Psoas muscle (tissue), 8 donors: ENCODE data around the gene SEC24A. TPM values are rescaled to one million over a fixed set of nuclear protein-coding genes. Genes with fewer than 3 reads are reported as not detected.
A peak's percentile ranks its signal among the peaks of the same experiment; 100 is the strongest.

Experiments
- ATAC-seq, 4 donors: fragments of 200-7000 bp; cut with Tn5 transposase; one replicate each; pipeline ENCODE4 v1.9.1; 2020; ENCODE audit warnings: moderate library complexity in 3 of 4, mild to moderate bottlenecking in 2 of 4
- DNase-seq, 2 donors: peaks; one replicate each; pipeline ENCODE4 v3.0.0-alpha.2; 2020
- H3K27ac ChIP-seq: fragments of 200-600 bp; one replicate; pipeline ENCODE4 v1.8.0; 2022
- H3K27me3 ChIP-seq, 3 donors: fragments of 200-600 bp in 1 of 3; one replicate each; pipeline versions ENCODE4 v1.6.1 to v1.8.0; 2013 to 2022; ENCODE audit warnings: low read length in 2 of 3, mild to moderate bottlenecking in 2 of 3, moderate library complexity in 1 of 3; ENCODE audit not compliant: insufficient read depth in 3 of 3
- H3K36me3 ChIP-seq, 2 donors: fragments of 200-600 bp in 1 of 2; one replicate each; pipeline versions ENCODE4 v1.6.1 to v1.8.0; 2013 to 2022; ENCODE audit warnings: low read depth in 1 of 2, mild to moderate bottlenecking in 1 of 2, moderate library complexity in 1 of 2; ENCODE audit not compliant: insufficient read depth in 1 of 2
- H3K4me1 ChIP-seq: fragments of 200-600 bp; one replicate; pipeline ENCODE4 v1.8.0; 2022
- H3K4me3 ChIP-seq: fragments of 200-600 bp; one replicate; pipeline ENCODE4 v1.8.0; 2022; ENCODE audit warnings: mild to moderate bottlenecking
- H3K9me3 ChIP-seq: fragments of 200-600 bp; one replicate; pipeline ENCODE4 v1.8.0; 2022
- CTCF ChIP-seq: fragments of 200-600 bp; IDR thresholded peaks from one replicate; pipeline ENCODE4 v1.8.0; 2022; ENCODE audit warnings: antibody characterized with exemption
- WGBS, 3 donors: extraction: QIAGEN DNeasy Blood & Tissue Kit; methylation state at CpG; one replicate each; pipeline versions ENCODE4 v1.1.6 to v1.1.7; 2013; 5-methylcytosine and 5-hydroxymethylcytosine counted together
- intact Hi-C, 2 donors: fragments of 100-400 bp; cut with DNase I; formaldehyde crosslinking; loops; one replicate each; pipeline versions ENCODE4 v1.11.0 to v1.14.2; 2022
- polyA plus RNA-seq, 3 donors: library from polyadenylated mRNA; stranded (reverse); fragments of 200-250 nt; gene quantifications; one replicate each; pipeline ENCODE4 v1.2.3, GENCODE V29; 2013
- total RNA-seq, 4 donors: library from RNA; stranded (reverse); fragmentation: NEBNext Ultra II Directional in 2 of 4; extraction: Animal tissue kit (Norgen Biotek cat#: 25700) in 2 of 4; gene quantifications; one replicate each; pipeline versions ENCODE4 v1.2.1 to v1.2.4, GENCODE V29; 2021 to 2023
- donor health status: healthy with polysubstance abuse.
- donor health status: DM: no; HTN: no; CAD: no; lungs with moderate emphysema.
- donor health status: Bipolar disorder and iron deficiency.
- donor health status: healthy.
- donor health status: DM: yes; HTN: yes; CAD: no.
- donor health status: DM: no; HTN: no; CAD: no.
- donor health status: DM: no; HTN: no; CAD: no.
- donor health status: DM: yes; HTN: yes; CAD: no.

SEC24A gene
- total and polyA plus RNA-seq, 7 donors, result 5.7 to 25.2 (median 16.9) TPM

GRCh38 chr5:134611515-134611914, 37.1 kb upstream of the SEC24A start:
- WGBS, 3 donors, result 91 to 98% (median 94%) methylated on average over 4 of the region's 4 CpGs
- DNase-seq (no peak), ATAC-seq (no peak)
- TF ChIP-seq CTCF, result no peak
- intact Hi-C loops, result no loop called here
- no peaks in the 10 kb centered on the region for H3K27me3 ChIP-seq
- H3K9me3 ChIP-seq, result no peaks in the 10 kb centered on the region
- H3K4me3 ChIP-seq, result no peak overlapping the region
- H3K27ac ChIP-seq, result no peak overlapping the region
- H3K4me1 ChIP-seq, result peaks cover 23% of the 10 kb centered on the region
- H3K36me3 ChIP-seq, result peaks cover 2 to 94% of the 10 kb centered on the region in 2 donors

GRCh38 chr5:134614450-134615085, 34.0 kb upstream of the SEC24A start:
- WGBS, 3 donors, result 87 to 91% (median 91%) methylated on average over 5 of the region's 5 CpGs
- no peaks in the 10 kb centered on the region for H3K9me3 ChIP-seq
- no peak overlapping the region for H3K4me3 ChIP-seq
- DNase-seq, result no peak
- peaks cover 7% of the 10 kb centered on the region for H3K4me1 ChIP-seq
- peaks cover 7 to 94% of the 10 kb centered on the region in 2 donors for H3K36me3 ChIP-seq
- intact Hi-C loops, result no loop called here
- peak in 1 of 4 donors; percentile 4 for ATAC-seq
- no peak overlapping the region for H3K27ac ChIP-seq
- TF ChIP-seq CTCF, result no peak
- no peaks in the 10 kb centered on the region for H3K27me3 ChIP-seq

GRCh38 chr5:134620634-134621033, 28.0 kb upstream of the SEC24A start:
- DNase-seq (no peak), ATAC-seq (peak in 1 of 4 donors; percentile 21)
- no peaks in the 10 kb centered on the region for H3K27me3 ChIP-seq
- intact Hi-C loops, result no loop called here
- H3K4me1 ChIP-seq, result peaks cover 22% of the 10 kb centered on the region
- WGBS, 3 donors, result 88 to 98% (median 93%) methylated on average over 2 of the region's 2 CpGs
- H3K4me3 ChIP-seq, result no peak overlapping the region
- H3K27ac ChIP-seq, result peak overlapping the region; percentile 23
- no peak for TF ChIP-seq CTCF
- no peaks in the 10 kb centered on the region for H3K9me3 ChIP-seq
- peaks cover 14 to 82% of the 10 kb centered on the region in 2 donors for H3K36me3 ChIP-seq

GRCh38 chr5:134625559-134625958, 23.0 kb upstream of the SEC24A start:
- Histone ChIP-seq H3K27ac (peak overlapping the region; percentile 79), H3K4me1 (peaks cover 36% of the 10 kb centered on the region), H3K27me3 (no peaks in the 10 kb centered on the region), H3K9me3 (no peaks in the 10 kb centered on the region), H3K4me3 (no peak overlapping the region), H3K36me3 (peaks cover 3 to 33% of the 10 kb centered on the region in 2 donors)
- DNase-seq, result no peak
- intact Hi-C loops, result no loop called here
- 46 to 78% (median 50%) methylated on average over 1 of the region's 1 CpG for WGBS, 3 donors
- peak in 3 of 4 donors; percentile 17 to 42 (median 33) for ATAC-seq
- no peak for TF ChIP-seq CTCF
